Spleen (tissue), 13 donors: ENCODE measurements around the gene VWA1. TPM values are rescaled to one million over a fixed set of nuclear protein-coding genes. Genes with fewer than 3 reads are reported as not detected.

Experiments used
- DNase-seq: peaks from one replicate; pipeline ENCODE4 v3.0.0-alpha.2; 2020
- H3K27ac ChIP-seq, 8 donors: fragments of 200-600 bp; sonication (generic) in 7 of 8; 1 replicate in 4 of 8; 2 replicates in 4 of 8; pipeline versions ENCODE4 v1.5.0 to v1.8.0; 2016 to 2021; ENCODE audit warnings: inconsistent platforms in 4 of 8, mild to moderate bottlenecking in 4 of 8, moderate library complexity in 1 of 8
- H3K27me3 ChIP-seq, 7 donors: fragments of 200-600 bp; sonication (generic) in 6 of 7; replicated peaks in 1 of 7; 1 replicate in 4 of 7; 2 replicates in 3 of 7; pipeline versions ENCODE4 v1.5.0 to v1.8.0; 2016 to 2021; ENCODE audit warnings: inconsistent platforms in 3 of 7, mild to moderate bottlenecking in 1 of 7
- H3K36me3 ChIP-seq, 6 donors: fragments of 200-600 bp; sonication (generic) in 5 of 6; 1 replicate in 4 of 6; 2 replicates in 2 of 6; pipeline versions ENCODE4 v1.5.0 to v1.8.0; 2016 to 2021; ENCODE audit warnings: inconsistent platforms in 2 of 6
- H3K4me1 ChIP-seq, 6 donors: fragments of 200-600 bp; sonication (generic) in 5 of 6; 1 replicate in 3 of 6; 2 replicates in 3 of 6; pipeline versions ENCODE4 v1.5.0 to v1.8.0; 2016 to 2021; ENCODE audit warnings: inconsistent platforms in 3 of 6
- H3K4me3 ChIP-seq, 8 donors: fragments of 200-600 bp; sonication (generic) in 7 of 8; 1 replicate in 4 of 8; 2 replicates in 4 of 8; pipeline versions ENCODE4 v1.5.0 to v1.8.0; 2016 to 2021; ENCODE audit warnings: inconsistent platforms in 4 of 8, mild to moderate bottlenecking in 4 of 8, moderate library complexity in 2 of 8
- H3K9me3 ChIP-seq, 8 donors: fragments of 200-600 bp; sonication (generic) in 7 of 8; 1 replicate in 4 of 8; 2 replicates in 4 of 8; pipeline versions ENCODE4 v1.5.0 to v1.8.0; 2016 to 2021; ENCODE audit warnings: inconsistent platforms in 4 of 8
- CTCF ChIP-seq, 11 experiments: fragments of 200-600 bp in 7 of 11; fragments of 450-650 bp in 4 of 11; sonication (generic) in 4 of 11; IDR thresholded peaks in 8 of 11; conservative IDR thresholded peaks in 3 of 11; 1 replicate in 7 of 11; 2 replicates in 4 of 11; pipeline versions ENCODE4 v1.4.0 to v1.8.0; 2016 to 2021; ENCODE audit warnings: antibody characterized with exemption in 11 of 11, inconsistent platforms in 4 of 11, mild to moderate bottlenecking in 1 of 11
- POLR2A ChIP-seq, 3 donors: fragments of 450-650 bp; IDR thresholded peaks; one replicate each; pipeline ENCODE4 v1.5.1; 2017; ENCODE audit warnings: antibody characterized with exemption in 3 of 3, mild to moderate bottlenecking in 1 of 3
- POLR2AphosphoS5 ChIP-seq, 3 donors: sonication (generic); formaldehyde crosslinking; IDR thresholded peaks; one replicate each; pipeline ENCODE4 v1.5.1; 2017; ENCODE audit warnings: antibody characterized with exemption in 3 of 3
- WGBS, 5 donors: extraction: QIAGEN DNeasy Blood & Tissue Kit in 3 of 5; methylation state at CpG; one replicate each; pipeline versions ENCODE4 v1.1.5 to v1.1.7; 2013 to 2018; 5-methylcytosine and 5-hydroxymethylcytosine counted together
- intact Hi-C: fragments of 100-400 bp; cut with DNase I; formaldehyde crosslinking; loops from one replicate; pipeline ENCODE4 v1.15.0; 2023; ENCODE audit warnings: low total_unique reads
- long read RNA-seq, 2 donors: transcript quantifications; one replicate each; lab custom pipeline, GENCODE V29; 2026
- polyA plus RNA-seq, 3 donors: library from polyadenylated mRNA; stranded (reverse); fragments of 200-250 nt; gene quantifications; one replicate each; pipeline ENCODE4 v1.2.1, GENCODE V29; 2013
- total RNA-seq, 7 donors: library from RNA; depleted of rRNA in 3 of 7; stranded (reverse); fragments of >200 nt in 3 of 7; fragmentation: NEBNext Ultra II Directional in 4 of 7; extraction: Animal tissue kit (Norgen Biotek cat#: 25700) in 4 of 7; gene quantifications; one replicate each; pipeline versions ENCODE4 v1.1.0 to v1.2.1, GENCODE V29; 2016 to 2021
- donor health status: healthy with polysubstance abuse.
- donor health status: DM: no; HTN: no; CAD: no; lungs with moderate emphysema.
- donor health status: DM: no; HTN: no; CAD: no.
- donor health status: Bipolar disorder and iron deficiency.
- donor health status: healthy.
- donor health status: DM: no; HTN: no; CAD: no.
- donor health status: DM: yes; HTN: yes; CAD: no.

VWA1 gene, protein sequence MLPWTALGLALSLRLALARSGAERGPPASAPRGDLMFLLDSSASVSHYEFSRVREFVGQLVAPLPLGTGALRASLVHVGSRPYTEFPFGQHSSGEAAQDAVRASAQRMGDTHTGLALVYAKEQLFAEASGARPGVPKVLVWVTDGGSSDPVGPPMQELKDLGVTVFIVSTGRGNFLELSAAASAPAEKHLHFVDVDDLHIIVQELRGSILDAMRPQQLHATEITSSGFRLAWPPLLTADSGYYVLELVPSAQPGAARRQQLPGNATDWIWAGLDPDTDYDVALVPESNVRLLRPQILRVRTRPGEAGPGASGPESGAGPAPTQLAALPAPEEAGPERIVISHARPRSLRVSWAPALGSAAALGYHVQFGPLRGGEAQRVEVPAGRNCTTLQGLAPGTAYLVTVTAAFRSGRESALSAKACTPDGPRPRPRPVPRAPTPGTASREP
- total RNA-seq = 10 to 100 TPM in 6 of 7 donors, 1 to 10 TPM in 1; 3.9 to 18.0 (median 13.1) TPM
- polyA plus RNA-seq = 10 to 100 TPM in 2 of 3 donors, 1 to 10 TPM in 1; 4.1 to 12.7 (median 11.0) TPM
- long read RNA-seq, donor 1, full-length matches to known transcripts = 5 of 5 reads
- long read RNA-seq, donor 1, partial matches to known transcripts = 0 of 5 reads
- long read RNA-seq, donor 1, other reads (novel, unspliced or antisense) = 0 of 5 reads
- long read RNA-seq, donor 2, full-length matches to known transcripts = 11 of 11 reads
- long read RNA-seq, donor 2, partial matches to known transcripts = 0 of 11 reads
- long read RNA-seq, donor 2, other reads (novel, unspliced or antisense) = 0 of 11 reads

GRCh38 chr1:1435106-1435903, at the start of gene VWA1:
TSS of gene VWA1 (plus strand) at chr1:1435690. CDS start at chr1:1435749, 59 bp downstream.
- H3K4me3 ChIP-seq = peak within 1 kb of the TSS; percentile 23 to 71 (median 38)
- peaks cover 38 to 78% (median 61%) of the 10 kb centered on the region in 6 donors for H3K4me1 ChIP-seq
- no peaks in the 10 kb centered on the region for H3K36me3 ChIP-seq
- peak within 1 kb of the TSS in 7 of 8 donors; percentile 17 to 82 (median 74) for H3K27ac ChIP-seq
- intact Hi-C loops = no loop called here
- TF ChIP-seq POLR2AphosphoS5 (IDR thresholded peaks at IDR 0.05) (peak in 2 of 3 donors; percentile 29 to 35), CTCF (IDR thresholded peaks at IDR 0.05 in 8 of 11, conservative IDR thresholded peaks at IDR 0.05 in 3 of 11) (no peak)
- peak; percentile 86 for DNase-seq
- 7 to 23% (median 10%) methylated on average over 25 to 89 of the region's 89 CpGs for WGBS, 5 donors
- peaks cover 0 to 97% (median 46%) of the 10 kb centered on the region in 7 donors for H3K27me3 ChIP-seq
- no peaks in the 10 kb centered on the region for H3K9me3 ChIP-seq

- no peak overlapping the region for H3K4me3 ChIP-seq
- intact Hi-C loops = no loop called here
- TF ChIP-seq POLR2AphosphoS5 (IDR thresholded peaks at IDR 0.05) = peak in 1 of 3 donors; percentile 15
- TF ChIP-seq CTCF (IDR thresholded peaks at IDR 0.05 in 8 of 11, conservative IDR thresholded peaks at IDR 0.05 in 3 of 11) = no peak
These were observed 49.6 kb upstream of the VWA1 start for GRCh38 chr1:1385931-1386330.

GRCh38 chr1:1387098-1388077, 48.1 kb upstream of the VWA1 start:
- Histone ChIP-seq H3K36me3 (peaks cover 15 to 80% (median 78%) of the 10 kb centered on the region in 6 donors), H3K9me3 (no peaks in the 10 kb centered on the region), H3K27me3 (no peaks in the 10 kb centered on the region), H3K4me3 (no peak overlapping the region), H3K4me1 (peaks cover 0 to 16% (median 2%) of the 10 kb centered on the region in 6 donors), H3K27ac (no peak overlapping the region)
- WGBS, 5 donors = 95 to 98% (median 97%) methylated on average over 44 to 50 of the region's 50 CpGs
- no peak for DNase-seq
- intact Hi-C loops = no loop called here
- TF ChIP-seq POLR2AphosphoS5 (IDR thresholded peaks at IDR 0.05) (peak; percentile 9 to 53 (median 26)), POLR2A (IDR thresholded peaks at IDR 0.05) (no peak), CTCF (IDR thresholded peaks at IDR 0.05 in 8 of 11, conservative IDR thresholded peaks at IDR 0.05 in 3 of 11) (no peak)

More at GRCh38 chr1:1385931-1386330, 49.6 kb upstream of the VWA1 start:
- DNase-seq = no peak
- no peaks in the 10 kb centered on the region for H3K9me3 ChIP-seq
- WGBS, 5 donors = 92 to 98% (median 94%) methylated on average over 7 to 8 of the region's 8 CpGs
- H3K4me1 ChIP-seq = peaks cover 0 to 12% (median 2%) of the 10 kb centered on the region in 6 donors
- no peak overlapping the region for H3K27ac ChIP-seq
- H3K27me3 ChIP-seq = no peaks in the 10 kb centered on the region
- H3K36me3 ChIP-seq = peaks cover 13 to 77% (median 65%) of the 10 kb centered on the region in 6 donors
